ENCODE measurements around the gene BCR.

The BCR gene

GRCh38 chr22:23178512-23179254, 1.6 kb upstream of the BCR start:
- peak; percentile 85 for DNase-seq

DNA sequence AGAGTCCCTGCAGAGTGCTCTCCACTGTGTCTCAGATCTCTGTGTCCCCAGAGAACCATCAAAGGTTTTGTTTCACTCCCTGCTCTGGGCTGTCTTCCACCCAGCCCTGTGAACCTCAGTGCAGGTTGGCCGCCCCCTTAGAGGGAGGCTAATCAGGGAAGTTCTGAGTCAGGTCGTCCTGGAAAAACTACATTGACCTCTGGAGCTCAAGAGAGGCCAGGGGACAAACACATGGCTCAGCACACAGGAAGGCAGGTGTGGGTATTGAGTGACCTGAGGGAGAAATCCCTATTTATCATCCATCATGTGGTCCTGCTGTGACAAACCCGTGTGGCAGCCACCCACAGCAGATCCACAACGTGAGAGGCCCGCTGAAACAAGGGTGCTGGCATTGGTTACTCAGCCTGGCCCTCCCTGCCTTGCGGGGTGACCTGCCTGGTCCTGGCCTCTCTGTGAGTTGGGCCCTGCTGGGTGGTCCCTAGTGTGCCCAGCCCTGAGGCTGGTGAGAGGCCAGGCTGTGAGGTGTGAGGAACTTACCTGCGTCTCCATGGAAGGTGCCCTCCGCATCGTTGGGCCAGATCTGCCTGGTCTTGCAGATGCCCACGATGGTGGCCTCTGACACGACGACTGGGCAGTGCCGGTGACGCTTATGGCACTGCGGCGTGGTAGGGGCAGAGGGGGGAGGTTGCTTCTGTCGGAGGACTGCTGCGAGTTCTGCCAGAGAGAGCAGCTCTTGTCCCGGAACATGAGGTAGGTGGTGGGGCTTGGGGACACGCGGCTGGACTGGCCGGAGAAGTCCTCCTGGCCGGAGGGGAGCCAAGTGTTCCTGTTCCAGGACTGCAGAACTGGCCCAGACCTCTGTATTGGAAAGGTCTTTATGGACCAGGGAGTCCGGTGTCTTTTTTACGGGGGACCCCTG, 669 bp upstream of the BCR start:
- DNase-seq = peak; percentile 75

DNA sequence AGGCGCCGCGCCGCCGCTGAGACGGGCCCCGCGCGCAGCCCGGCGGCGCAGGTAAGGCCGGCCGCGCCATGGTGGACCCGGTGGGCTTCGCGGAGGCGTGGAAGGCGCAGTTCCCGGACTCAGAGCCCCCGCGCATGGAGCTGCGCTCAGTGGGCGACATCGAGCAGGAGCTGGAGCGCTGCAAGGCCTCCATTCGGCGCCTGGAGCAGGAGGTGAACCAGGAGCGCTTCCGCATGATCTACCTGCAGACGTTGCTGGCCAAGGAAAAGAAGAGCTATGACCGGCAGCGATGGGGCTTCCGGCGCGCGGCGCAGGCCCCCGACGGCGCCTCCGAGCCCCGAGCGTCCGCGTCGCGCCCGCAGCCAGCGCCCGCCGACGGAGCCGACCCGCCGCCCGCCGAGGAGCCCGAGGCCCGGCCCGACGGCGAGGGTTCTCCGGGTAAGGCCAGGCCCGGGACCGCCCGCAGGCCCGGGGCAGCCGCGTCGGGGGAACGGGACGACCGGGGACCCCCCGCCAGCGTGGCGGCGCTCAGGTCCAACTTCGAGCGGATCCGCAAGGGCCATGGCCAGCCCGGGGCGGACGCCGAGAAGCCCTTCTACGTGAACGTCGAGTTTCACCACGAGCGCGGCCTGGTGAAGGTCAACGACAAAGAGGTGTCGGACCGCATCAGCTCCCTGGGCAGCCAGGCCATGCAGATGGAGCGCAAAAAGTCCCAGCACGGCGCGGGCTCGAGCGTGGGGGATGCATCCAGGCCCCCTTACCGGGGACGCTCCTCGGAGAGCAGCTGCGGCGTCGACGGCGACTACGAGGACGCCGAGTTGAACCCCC, 798 bp downstream of the BCR start:
- no peak for DNase-seq

DNA sequence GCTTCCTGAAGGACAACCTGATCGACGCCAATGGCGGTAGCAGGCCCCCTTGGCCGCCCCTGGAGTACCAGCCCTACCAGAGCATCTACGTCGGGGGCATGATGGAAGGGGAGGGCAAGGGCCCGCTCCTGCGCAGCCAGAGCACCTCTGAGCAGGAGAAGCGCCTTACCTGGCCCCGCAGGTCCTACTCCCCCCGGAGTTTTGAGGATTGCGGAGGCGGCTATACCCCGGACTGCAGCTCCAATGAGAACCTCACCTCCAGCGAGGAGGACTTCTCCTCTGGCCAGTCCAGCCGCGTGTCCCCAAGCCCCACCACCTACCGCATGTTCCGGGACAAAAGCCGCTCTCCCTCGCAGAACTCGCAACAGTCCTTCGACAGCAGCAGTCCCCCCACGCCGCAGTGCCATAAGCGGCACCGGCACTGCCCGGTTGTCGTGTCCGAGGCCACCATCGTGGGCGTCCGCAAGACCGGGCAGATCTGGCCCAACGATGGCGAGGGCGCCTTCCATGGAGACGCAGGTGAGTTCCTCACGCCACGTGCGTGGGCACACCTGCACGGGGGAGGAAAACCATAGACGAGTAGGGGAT, 1.5 kb downstream of the BCR start:
- DNase-seq = no peak

DNA sequence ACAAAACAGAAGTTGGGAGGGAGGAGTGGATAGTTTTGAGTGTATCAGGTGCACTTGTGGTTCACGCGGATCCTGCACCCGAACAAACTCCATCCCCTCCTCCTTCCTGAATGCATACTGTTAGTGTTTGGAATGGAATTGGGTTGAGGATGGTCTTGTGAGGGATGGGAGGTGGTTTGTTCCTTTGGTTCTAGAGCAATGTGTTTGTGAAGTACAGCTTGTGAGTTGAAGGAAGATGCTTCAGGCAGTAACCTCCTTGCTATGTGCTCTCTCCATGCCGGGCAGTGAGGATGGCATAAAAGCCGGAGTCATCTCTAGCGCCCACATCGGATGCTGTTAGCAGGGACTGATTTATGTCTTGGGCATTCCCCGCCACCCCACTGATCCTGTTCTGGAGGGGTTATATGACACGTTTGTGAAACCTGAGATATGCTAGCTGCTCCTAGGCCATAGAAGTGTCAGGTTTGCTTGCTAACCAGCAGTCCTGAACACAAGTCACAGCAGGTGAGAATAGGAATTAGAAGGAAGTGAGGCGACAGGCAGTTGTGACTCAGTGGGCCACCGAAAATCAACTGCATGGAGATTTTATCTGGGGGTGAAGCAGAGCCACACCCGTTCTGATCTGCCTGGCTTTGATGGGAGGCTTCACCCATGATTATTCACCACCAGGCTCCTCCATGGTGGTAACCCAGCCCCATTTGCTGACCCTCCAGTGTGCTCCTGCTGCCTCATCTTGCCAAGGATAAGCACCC, 2.2 kb downstream of the BCR start:
- DNase-seq = peak; percentile 13

DNA sequence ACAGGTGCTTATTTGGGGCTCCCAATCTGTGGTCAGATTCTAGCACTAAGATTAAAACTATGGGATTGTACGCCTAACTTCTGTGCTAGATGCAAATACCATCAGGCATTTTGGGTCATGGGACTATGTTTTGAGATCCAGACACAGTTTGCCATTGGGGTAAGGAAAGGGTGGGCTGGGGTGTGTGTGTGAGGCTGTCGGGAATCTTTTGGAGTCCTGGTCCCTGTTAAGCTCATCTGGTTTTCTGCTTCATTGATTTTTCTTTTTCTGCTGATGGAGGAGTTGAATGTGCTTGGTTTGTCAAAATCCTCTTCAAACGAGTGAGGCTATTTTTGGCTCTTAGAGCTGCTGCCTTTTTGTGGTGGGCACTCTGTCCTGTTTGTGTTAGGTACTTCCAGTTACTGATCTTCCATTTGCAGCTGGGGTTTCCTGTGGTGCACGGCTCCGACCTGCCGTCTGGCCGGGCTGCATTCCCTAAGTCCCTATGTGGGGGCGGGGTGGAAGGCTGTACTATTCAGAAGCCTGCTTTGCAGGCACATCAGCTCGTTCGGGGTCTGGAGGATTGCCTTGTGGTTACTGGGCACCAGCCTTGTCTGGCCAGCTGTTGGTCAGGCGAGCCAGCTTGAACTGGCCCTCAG, 2.9 kb downstream of the BCR start:
- DNase-seq = peak; percentile 83

- no peak for DNase-seq
These were observed 3.9 kb downstream of the BCR start for GRCh38 chr22:23184100-23184763.

- no peak for DNase-seq
These were observed 4.4 kb downstream of the BCR start for GRCh38 chr22:23184764-23185113.

DNA sequence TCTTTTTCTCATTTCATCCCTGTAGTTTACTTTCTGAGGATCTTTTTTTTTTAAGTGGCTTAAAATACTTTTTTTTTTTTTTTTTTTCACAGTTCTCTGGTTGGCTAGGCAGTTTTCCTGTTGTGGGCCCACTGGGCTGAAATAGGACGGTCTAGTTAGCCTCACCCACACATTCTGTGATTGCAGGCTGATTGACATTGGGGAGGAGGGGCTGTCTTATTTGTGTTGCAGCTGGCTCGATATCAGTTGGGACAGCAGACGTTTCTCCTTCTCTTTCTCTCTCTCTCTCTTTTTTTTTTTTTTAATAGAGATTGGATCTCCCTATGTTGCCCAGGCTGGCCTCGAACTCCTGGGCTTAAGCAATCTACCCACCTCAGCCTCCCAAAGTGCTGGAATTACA, 6.9 kb downstream of the BCR start:
- no peak for DNase-seq

DNA sequence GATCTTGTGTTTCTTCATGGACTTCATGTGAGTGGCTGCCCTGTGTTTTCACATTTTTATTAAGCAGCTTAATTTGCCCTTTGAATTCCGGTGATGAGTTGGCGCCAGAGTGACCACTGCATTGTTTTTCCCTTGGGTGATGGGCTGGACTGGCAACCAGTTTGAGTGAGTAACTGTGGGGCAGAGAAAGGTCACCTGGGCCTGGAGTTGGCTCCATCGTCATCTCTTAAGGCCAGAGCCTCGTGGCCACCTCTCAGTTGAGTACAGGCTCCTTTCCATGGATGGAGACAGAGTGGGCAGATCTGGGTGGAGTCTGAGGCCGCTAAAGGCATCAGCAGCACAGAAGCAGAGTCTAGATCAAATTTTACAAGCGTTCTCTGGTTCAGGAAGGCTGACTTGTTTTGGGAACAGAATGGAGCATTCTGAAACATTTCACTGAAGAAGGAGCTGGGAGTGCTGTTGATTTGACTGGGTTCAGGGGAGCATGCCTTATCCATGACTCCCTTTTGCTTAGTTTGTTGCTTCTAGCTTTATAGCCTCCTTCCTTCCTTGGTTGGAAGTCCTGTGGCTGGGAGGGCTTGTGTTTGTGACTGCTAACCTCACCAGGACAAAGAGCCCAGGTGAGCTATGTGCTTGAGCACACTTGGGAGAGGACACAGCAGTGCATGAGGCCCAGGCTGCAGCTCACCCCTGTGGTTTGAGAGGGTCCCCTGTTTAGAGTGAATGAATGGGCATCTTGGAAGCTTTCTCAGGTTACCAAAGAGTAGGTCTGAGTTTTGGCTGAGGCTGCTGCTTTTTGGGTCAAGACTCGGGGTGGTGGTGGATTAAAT, 7.8 kb downstream of the BCR start:
- peak; percentile 37 for DNase-seq

- no peak for DNase-seq
These were observed 10.2 kb downstream of the BCR start for GRCh38 chr22:23190526-23190925.

- DNase-seq = no peak
These were observed 11.8 kb downstream of the BCR start for GRCh38 chr22:23192133-23192532.

- DNase-seq = no peak
These were observed 12.2 kb downstream of the BCR start for GRCh38 chr22:23192558-23192957.

DNA sequence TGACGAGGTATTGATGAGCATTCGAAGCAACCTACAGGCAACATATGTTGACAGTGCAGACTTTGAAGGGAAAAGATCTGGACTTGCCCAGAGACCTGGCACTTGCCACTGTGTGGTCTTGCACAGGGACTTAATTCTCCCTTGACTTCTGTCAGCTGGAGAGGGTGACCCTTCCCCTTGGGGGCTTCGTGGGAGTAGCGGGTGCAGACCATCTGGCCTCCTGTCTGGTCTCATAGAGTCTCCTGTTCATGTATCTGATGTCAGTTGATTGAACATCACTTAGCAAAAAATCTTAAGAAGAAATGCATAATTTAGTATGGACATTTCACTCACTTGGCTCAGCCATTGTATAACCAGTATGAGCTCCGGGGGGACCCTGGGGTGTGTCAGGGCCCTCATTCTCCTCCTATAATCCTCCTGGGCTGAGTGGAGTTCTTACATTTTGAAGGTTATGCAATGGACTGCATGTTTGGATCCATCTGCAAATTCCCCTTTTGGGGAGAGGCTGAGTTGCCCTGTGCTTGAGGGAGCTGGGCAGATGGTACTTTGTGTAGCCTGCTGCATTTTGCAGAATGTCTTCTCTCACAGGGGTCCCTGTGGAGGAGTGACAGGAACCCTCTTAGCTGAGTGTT, 13.0 kb downstream of the BCR start:
- DNase-seq = no peak

- DNase-seq = no peak
These were observed 13.6 kb downstream of the BCR start for GRCh38 chr22:23193882-23194281.

GRCh38 chr22:23196165-23196564, 15.9 kb downstream of the BCR start:
- no peak for DNase-seq

GRCh38 chr22:23197836-23198235, 17.5 kb downstream of the BCR start:
- no peak for DNase-seq

- DNase-seq = no peak
These were observed 18.9 kb downstream of the BCR start for GRCh38 chr22:23199159-23199558.

DNA sequence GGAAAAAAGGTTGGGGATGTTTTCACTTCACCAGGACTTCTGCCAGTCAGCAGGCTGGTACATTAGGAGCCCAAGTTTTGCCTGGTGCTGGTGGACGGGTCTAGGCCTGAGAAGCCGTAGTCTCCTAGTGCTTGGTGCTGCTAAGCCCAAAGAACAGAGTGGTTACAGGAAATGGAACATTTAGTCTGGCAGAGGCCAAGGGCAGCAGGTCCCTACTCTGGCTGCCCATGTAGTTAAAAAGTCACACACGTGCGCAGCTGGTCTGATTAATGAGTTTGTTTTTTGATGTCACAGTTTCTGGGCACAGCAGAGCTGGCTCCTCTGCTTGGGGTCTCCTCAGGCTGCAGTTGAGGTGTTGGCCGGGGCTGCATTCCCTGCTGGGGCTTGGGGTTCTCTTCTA, 20.6 kb downstream of the BCR start:
- DNase-seq = no peak

Measured in midbrain (tissue), 1 donor.